Measurements from ENCODE around the gene COX7A2L.
"Not testable (repeated sequence)": the region's sequence is repeated elsewhere in the genome, so short reads cannot be mapped to it uniquely, and the experiment has no call there.

COX7A2L gene

DNA sequence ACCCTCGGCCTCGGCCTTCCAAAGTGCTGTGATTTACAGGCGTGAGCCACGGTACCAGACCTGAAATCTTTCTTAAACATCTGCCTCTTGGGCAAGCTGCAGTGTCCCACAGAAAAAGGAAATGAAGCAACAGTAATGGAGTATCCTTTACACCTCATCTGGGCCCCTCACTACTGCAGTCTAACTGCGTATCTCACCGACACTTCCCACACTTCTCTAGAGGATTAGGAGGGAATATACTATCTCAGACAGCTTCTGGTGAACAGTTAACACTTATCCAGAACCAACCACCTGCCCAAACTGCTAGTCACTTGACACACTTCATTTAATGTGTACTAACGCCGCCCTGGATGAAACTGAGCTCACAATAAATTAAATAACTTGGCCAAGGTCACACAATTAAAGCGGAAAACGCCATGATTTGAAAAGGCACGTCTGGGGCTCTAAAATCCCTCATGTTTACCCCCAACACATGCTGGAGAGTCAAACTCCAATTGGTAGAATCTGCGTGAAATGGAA, 993 bp downstream of the COX7A2L start:
- no peak for DNase-seq (ENCODE audit: low read depth in 1 of 2, low spot score in 1 of 2)
- in situ Hi-C loops (cut with HindIII; ENCODE audit: low pct_unique_long_range_greater_than_20kb, low sequenced_read_pairs), result no loop called here
- TF ChIP-seq JUND (IDR thresholded peaks at IDR 0.05; ENCODE audit: low read depth), result no peak

DNA sequence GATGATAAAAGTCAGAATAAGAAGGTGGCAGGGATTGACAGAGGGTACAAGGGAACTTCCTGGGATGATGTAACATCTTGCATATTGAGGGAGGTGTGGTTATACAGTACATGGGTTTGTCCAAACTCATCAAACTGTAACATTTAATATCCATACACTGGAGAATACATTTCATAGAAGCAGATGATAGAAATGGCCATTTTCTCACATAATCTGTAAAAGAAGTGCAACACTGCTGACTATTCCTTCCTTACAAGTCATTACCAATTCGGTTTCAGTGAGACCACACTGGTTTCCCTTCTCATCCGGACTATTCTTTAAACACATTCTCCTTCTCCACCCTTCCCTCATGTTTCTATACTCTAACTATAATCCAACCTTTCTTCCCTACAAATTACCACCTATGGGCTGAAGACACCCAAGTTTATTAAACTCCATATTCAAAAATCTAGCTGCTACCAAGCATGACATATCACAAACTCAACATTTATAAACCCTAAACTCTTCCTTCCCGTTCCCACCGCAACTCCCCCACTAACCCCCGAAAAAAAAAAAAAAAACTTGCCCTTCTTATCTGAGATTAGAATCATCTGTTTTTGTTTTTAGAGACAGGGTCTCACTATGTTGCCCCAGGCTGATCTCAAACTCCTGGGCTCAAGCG, 1.6 kb downstream of the COX7A2L start:
- TF ChIP-seq JUND (IDR thresholded peaks at IDR 0.05; ENCODE audit: low read depth), result no peak

DNA sequence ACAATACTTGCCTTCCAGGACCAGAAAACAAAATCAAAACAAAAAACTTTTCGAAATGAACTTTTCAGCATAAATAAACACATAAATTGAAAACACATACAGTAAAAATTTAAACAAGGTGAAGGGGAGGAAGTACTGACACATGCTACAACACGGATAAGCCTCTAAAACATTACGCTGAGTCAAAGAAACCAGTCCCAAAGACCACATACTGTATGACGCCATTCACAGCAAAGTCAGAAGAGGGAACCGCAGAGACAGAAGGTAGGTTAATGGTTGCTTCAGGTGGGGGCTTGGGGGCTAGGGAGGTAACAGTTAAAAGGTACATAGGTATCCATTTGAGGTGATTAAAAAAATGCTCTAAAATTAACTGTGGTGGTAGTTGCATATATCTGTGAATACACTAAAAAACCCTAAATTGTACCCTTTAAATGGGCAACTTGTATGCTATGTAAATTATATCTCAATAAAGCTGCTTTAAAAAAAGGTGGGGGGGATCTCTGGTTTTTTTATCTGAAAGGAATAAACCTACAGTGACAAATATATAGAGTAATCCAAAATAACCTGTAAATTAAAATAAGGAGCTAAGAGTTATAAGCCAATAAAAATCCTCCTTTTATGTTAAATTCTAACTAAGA, 7.1 kb downstream of the COX7A2L start:
- DNase-seq (ENCODE audit: low read depth in 1 of 2, low spot score in 1 of 2), result no peak
- in situ Hi-C loops (cut with HindIII; ENCODE audit: low pct_unique_long_range_greater_than_20kb, low sequenced_read_pairs), result no loop called here
- TF ChIP-seq JUND (IDR thresholded peaks at IDR 0.05; ENCODE audit: low read depth), result no peak

More for the DNA sequence above, 1.6 kb downstream of the COX7A2L start:
- no peak for DNase-seq (ENCODE audit: low read depth in 1 of 2, low spot score in 1 of 2)
- in situ Hi-C loops (cut with HindIII; ENCODE audit: low pct_unique_long_range_greater_than_20kb, low sequenced_read_pairs), result no loop called here

DNA sequence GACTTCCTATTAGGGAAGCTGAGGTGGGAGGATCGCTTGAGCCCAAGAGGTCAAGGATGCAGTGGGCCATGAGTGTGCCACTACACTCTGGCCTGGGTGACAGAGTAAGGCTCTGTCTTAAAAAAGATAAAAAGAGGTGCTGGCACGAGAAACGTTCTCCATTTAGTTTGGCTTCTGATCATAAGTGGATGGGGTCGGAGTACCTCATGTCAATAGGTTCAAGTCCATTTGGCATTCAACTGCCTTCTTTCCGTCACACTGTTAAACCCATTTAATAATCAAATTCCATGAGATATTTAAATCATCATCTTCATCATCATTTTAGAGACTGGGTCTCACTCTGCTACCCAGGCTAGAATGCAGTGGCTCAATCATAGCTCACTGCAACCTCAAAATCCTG, 9.2 kb downstream of the COX7A2L start:
- TF ChIP-seq JUND (IDR thresholded peaks at IDR 0.05; ENCODE audit: low read depth), result no peak
- in situ Hi-C loops (cut with HindIII; ENCODE audit: low pct_unique_long_range_greater_than_20kb, low sequenced_read_pairs), result no loop called here

DNA sequence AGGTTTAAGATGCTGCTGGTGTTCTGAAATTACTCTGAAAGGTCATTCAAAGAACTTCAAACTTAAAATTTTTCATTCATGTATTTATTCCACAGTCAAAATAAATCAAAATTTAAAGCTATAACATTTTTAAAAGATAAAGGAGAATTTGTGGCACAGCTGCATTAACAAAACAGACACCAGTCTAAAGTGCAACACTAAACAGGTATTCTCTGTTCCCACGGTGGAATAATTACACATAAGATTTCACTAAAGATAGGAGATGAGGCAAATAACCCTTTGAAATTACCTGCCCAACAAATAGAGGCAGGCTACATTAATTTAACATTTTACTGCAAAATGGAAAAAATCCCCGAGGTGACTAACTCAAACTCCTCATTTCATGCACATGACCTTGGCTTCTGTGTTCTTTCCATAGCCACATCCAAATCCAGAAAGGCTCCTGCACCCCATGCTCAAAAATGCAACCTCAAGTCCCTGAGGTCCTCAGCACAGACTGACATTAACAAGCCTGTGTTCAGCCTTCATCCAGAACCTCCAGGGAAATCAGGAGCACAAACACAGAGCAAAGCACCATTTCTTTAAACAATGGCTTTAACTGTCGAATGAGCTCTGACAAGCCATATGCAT, 10.5 kb downstream of the COX7A2L start:
- in situ Hi-C loops (cut with HindIII; ENCODE audit: low pct_unique_long_range_greater_than_20kb, low sequenced_read_pairs), result no loop called here
- no peak for DNase-seq (ENCODE audit: low read depth in 1 of 2, low spot score in 1 of 2)
- TF ChIP-seq JUND (IDR thresholded peaks at IDR 0.05; ENCODE audit: low read depth), result no peak

More for the DNA sequence above, 9.2 kb downstream of the COX7A2L start:
- no peak for DNase-seq (ENCODE audit: low read depth in 1 of 2, low spot score in 1 of 2)

DNA sequence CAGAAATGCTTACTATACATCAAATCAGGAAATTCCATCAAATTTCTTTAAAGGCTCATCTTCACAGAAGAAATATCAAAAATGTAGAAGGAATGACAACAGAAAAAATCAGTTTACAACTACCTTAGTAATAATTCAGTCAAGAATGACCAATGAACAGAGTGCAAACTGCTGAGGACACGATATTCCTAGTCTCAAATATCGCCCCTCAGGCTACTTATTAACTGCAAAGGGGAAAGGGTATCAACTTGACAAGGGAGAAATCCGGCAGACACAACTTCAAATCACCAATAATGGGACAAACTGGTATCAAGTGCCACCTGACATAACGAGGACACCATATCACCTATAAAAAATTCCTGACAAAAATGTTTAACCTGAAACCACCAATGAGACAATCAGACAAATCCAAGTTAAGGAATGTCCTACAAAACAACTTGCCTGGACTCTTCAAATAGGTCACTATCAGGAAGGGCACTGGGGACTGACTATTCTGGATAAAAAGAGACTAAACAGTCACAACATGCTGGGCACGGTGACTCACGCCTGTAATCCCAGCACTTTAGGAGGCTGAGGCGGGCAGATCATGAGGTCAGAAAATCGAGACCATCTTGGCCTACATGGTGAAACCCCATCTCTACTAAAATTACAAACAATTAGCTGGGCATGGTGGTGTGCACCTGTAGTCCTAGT, 12.8 kb downstream of the COX7A2L start:
- TF ChIP-seq JUND (IDR thresholded peaks at IDR 0.05; ENCODE audit: low read depth), result no peak
- in situ Hi-C loops (cut with HindIII; ENCODE audit: low pct_unique_long_range_greater_than_20kb, low sequenced_read_pairs), result no loop called here
- DNase-seq (ENCODE audit: low read depth in 1 of 2, low spot score in 1 of 2), result no peak

DNA sequence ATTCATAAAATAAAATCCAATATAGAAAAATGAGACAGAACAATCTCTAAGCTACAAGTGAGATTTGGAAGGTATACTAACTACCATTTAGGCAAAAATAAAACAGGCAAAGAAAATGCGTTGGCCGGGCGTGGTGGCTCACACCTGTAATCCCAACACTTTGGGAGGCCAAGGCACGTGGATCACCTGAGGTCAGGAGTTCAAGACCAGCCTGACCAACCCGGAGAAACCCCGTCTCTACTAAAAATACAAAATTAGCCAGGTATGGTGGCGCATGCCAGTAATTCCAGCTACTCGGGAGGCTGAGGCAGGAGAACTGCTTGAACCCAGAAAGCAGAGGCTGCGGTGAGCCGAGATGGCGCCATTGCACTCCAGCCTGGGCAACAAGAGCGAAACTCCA, 13.5 kb downstream of the COX7A2L start:
- DNase-seq (ENCODE audit: low read depth in 1 of 2, low spot score in 1 of 2); in situ Hi-C loops (cut with HindIII; ENCODE audit: low pct_unique_long_range_greater_than_20kb, low sequenced_read_pairs): not testable (repeated sequence)

DNA sequence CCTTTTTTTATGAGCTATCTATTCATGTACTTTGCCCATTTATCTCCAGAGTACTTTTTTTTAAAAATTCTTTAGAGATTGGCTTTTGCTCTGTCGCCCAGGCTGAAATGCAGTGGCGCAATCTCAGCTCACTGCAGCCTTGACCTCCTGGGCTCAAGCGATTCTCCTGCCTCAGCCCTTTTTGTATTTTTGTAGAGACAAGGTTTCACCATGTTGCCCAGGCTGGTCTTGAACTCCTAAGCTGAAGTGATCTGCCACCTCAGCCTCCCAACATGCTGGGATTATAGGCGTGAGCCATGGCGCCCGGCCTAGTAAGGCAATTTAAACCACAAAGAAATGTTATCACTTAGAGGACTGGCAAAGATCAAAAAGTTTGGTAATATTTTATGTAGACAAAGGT, 14.2 kb downstream of the COX7A2L start:
- in situ Hi-C loops (cut with HindIII; ENCODE audit: low pct_unique_long_range_greater_than_20kb, low sequenced_read_pairs); DNase-seq (ENCODE audit: low read depth in 1 of 2, low spot score in 1 of 2): not testable (repeated sequence)

DNA sequence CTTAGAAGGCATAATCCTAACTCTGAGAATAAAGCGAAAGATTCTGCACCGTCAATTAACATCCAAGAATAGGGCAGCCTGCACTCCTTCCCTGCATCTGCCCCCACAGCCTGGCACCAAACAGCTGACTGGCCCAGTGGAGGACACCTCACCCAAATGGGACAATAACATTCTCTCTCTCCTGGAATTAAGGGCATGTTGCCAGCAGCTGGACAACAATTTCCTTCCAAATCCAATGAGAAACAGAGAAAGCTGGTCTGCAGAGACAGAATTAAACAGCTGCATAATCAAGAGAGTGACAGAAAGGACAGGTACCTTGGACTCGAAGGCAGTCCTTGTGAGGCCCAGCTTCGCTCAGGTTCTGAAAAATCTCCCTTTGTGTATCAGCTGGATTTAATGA, 15.0 kb downstream of the COX7A2L start:
- DNase-seq (ENCODE audit: low read depth in 1 of 2, low spot score in 1 of 2), result no peak
- no peak for TF ChIP-seq JUND (IDR thresholded peaks at IDR 0.05; ENCODE audit: low read depth)
- in situ Hi-C loops (cut with HindIII; ENCODE audit: low pct_unique_long_range_greater_than_20kb, low sequenced_read_pairs), result no loop called here

DNA sequence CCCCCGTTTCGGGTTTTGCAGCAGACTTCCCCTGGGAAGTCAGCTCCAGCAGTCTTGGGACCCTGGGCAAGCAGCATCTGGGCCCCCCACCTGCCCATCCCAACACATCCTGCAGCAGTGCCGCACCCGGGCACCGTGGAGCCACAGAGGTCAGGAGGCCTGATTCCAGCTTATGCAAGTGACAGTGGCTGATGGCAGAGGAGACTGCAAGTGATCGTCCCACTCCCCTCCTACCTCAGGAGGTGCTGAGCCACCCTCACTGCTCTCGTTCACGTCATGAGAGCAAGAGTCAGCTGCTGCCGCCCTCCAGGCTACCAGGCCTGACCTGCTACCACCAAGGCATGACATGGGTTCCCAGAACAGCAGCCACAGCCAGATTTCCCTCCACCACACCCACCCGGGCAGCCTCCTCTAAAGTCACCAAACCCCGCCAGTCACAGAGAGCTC, 18.2 kb downstream of the COX7A2L start:
- DNase-seq (ENCODE audit: low read depth in 1 of 2, low spot score in 1 of 2), result no peak
- in situ Hi-C loops (cut with HindIII; ENCODE audit: low pct_unique_long_range_greater_than_20kb, low sequenced_read_pairs), result no loop called here
- TF ChIP-seq JUND (IDR thresholded peaks at IDR 0.05; ENCODE audit: low read depth), result no peak

DNA sequence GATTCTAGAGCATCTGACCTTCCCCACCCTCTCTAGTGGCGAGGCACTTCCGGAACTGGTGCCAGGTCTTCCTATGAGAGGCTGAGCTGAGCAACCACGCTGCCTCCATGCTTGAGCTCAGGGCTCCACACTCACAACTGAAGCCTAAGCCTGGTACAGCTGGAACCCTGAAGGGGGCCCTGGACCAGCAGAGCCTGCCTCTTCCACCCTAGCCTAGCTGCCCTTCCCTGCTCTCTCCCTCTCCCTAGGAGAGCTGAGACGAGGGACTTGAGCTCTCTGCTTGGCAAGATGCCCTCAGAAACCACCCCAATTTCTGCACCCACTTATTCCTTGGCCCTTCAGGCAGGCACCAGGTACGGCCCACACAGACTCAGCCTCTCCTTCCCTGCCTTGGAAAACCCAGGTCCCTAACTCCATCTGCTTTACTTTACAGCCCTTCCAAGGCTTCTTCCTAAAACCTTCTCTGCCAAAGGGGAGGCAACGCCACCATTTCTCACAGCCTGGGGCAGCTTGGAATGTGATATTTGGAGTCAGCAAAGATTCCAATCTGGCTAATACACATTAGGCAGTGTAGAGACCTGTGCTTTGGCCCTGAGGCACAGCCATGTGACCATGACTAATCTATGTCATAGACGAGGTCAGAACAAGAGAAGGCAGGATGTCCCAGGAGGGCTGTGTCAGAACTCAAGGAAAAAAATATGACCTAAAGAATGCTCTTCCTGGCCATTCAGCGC, 18.8 kb downstream of the COX7A2L start:
- in situ Hi-C loops (cut with HindIII; ENCODE audit: low pct_unique_long_range_greater_than_20kb, low sequenced_read_pairs), result no loop called here
- peak in 1 of 2 experiments; percentile 64 for DNase-seq (ENCODE audit: low read depth in 1 of 2, low spot score in 1 of 2)
- no peak for TF ChIP-seq JUND (IDR thresholded peaks at IDR 0.05; ENCODE audit: low read depth)

DNA sequence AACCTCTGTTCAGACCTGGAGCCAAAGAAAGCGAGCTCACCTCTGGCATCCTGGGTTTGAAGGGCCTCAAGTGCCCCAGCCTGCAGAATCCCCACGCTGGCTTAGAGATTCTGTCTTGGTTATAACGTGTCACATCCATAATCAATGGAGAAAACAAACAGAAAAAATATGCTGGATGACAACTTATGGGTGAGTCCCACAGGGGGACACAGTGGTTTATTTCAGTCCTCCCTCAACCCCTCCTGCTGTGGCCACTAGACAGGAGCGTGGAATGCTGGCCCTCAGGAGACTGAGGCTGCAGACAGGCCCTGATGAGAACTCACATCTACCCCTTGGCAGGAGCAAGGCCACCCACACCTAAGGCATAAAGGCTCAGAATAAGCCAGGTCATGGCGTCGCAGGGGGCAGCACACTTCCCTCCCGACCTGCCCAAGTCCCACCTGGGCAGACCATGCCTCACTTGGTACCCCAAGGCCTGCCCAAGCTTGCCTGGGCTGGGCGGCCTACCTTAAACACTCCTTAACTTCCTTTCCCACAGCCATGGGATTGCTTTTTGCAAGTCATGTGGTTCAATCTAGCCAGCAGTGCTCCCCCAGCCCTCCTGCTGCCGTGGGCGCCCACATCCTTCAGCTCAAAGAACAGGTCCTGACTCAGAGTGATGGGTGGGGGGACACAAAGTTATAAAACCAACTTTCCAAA, 19.9 kb downstream of the COX7A2L start:
- no peak for DNase-seq (ENCODE audit: low read depth in 1 of 2, low spot score in 1 of 2)
- in situ Hi-C loops (cut with HindIII; ENCODE audit: low pct_unique_long_range_greater_than_20kb, low sequenced_read_pairs), result no loop called here
- TF ChIP-seq JUND (IDR thresholded peaks at IDR 0.05; ENCODE audit: low read depth), result no peak
